T-cell (primary cell): Measurements from ENCODE around the gene MECP2. TPM values are rescaled to one million over a fixed set of nuclear protein-coding genes. Genes with fewer than 3 reads are reported as not detected.

Experiments
- ATAC-seq, 4 experiments: fragments of 200-7000 bp in 3 of 4; fragments of 150-1000 bp in 1 of 4; cut with Tn5 transposase; replicated peaks in 1 of 4; 1 replicate in 3 of 4; 2 replicates in 1 of 4; pipeline ENCODE4 v1.10.0; 2021; ENCODE audit warnings: moderate library complexity in 3 of 4, mild to moderate bottlenecking in 2 of 4, moderate number of reproducible peaks in 1 of 4
- CTCF ChIA-PET, 2 donors: fragments of 300-600 bp; sonication (Branson Sonifier 250); formaldehyde crosslinking; loops; one replicate each; lab custom pipeline; 2022; ENCODE audit warnings: antibody characterized with exemption in 2 of 2; lab: Charles Lee
- POLR2A ChIA-PET, 2 donors: fragments of 300-600 bp; sonication (Branson Sonifier 250); formaldehyde crosslinking; loops; one replicate each; lab custom pipeline; 2022; ENCODE audit warnings: antibody characterized with exemption in 2 of 2; lab: Charles Lee
- DNase-seq, 35 experiments: peaks; one replicate each; pipeline versions ENCODE4 v3.0.0 to v3.0.0-alpha.2; 2013 to 2023
- H3K27ac ChIP-seq: one replicate; pipeline ENCODE4 v1.5.1; 2013; ENCODE audit warnings: low read length
- H3K27me3 ChIP-seq, 2 experiments: replicated peaks in 1 of 2; 1 replicate in 1 of 2; 2 replicates in 1 of 2; pipeline versions ENCODE4 v1.6.1 to v1.7.0; 2013; ENCODE audit warnings: low read length in 1 of 2, mixed read lengths in 1 of 2; ENCODE audit not compliant: control insufficient read depth in 2 of 2, insufficient read depth in 2 of 2; ENCODE audit errors: extremely low read depth in 1 of 2
- H3K36me3 ChIP-seq, 2 donors: 1 replicate in 1 of 2; 2 replicates in 1 of 2; pipeline versions ENCODE4 v1.6.1 to v1.7.0; 2013; ENCODE audit warnings: low read length in 1 of 2; ENCODE audit not compliant: control insufficient read depth in 2 of 2, insufficient read depth in 1 of 2; ENCODE audit errors: extremely low read depth in 1 of 2
- H3K4me1 ChIP-seq, 2 experiments: 1 replicate in 1 of 2; 2 replicates in 1 of 2; pipeline versions ENCODE4 v1.6.1 to v1.7.0; 2013; ENCODE audit warnings: low read length in 2 of 2, mixed read lengths in 1 of 2; ENCODE audit not compliant: insufficient read depth in 2 of 2, control insufficient read depth in 1 of 2; ENCODE audit errors: extremely low read depth in 1 of 2
- H3K4me3 ChIP-seq, 2 donors: 1 replicate in 1 of 2; 2 replicates in 1 of 2; pipeline versions ENCODE4 v1.5.1 to v1.7.0; 2013; ENCODE audit warnings: mild to moderate bottlenecking in 2 of 2, low read length in 1 of 2, moderate library complexity in 1 of 2; ENCODE audit not compliant: control insufficient read depth in 1 of 2; ENCODE audit errors: extremely low read depth in 1 of 2
- H3K9me3 ChIP-seq: 2 replicates; pipeline ENCODE4 v1.7.0; 2013
- H3K27ac Mint-ChIP-seq, 2 donors: one replicate each; pipeline ENCODE4 v1.8.0; 2020 to 2021; ENCODE audit warnings: mild to moderate bottlenecking in 2 of 2, mixed read lengths in 2 of 2
- H3K27me3 Mint-ChIP-seq, 2 donors: one replicate each; pipeline ENCODE4 v1.8.0; 2021 to 2022; ENCODE audit warnings: mixed read lengths in 2 of 2
- H3K36me3 Mint-ChIP-seq: one replicate; pipeline ENCODE4 v1.8.0; 2021; ENCODE audit warnings: mixed read lengths
- H3K4me1 Mint-ChIP-seq, 3 donors: one replicate each; pipeline ENCODE4 v1.8.0; 2020 to 2022; ENCODE audit warnings: mixed read lengths in 3 of 3, mild to moderate bottlenecking in 1 of 3
- H3K4me3 Mint-ChIP-seq, 3 donors: one replicate each; pipeline ENCODE4 v1.8.0; 2020 to 2022; ENCODE audit warnings: mild to moderate bottlenecking in 3 of 3, mixed read lengths in 3 of 3, moderate library complexity in 3 of 3
- H3K9me3 Mint-ChIP-seq, 3 donors: one replicate each; pipeline ENCODE4 v1.8.0; 2020 to 2022; ENCODE audit warnings: mixed read lengths in 3 of 3
- WGBS: methylation state at CpG from one replicate; pipeline ENCODE4 v1.1.5; 2013; ENCODE audit warnings: missing lambda C conversion rate; ENCODE audit not compliant: insufficient coverage; 5-methylcytosine and 5-hydroxymethylcytosine counted together
- total RNA-seq, 35 experiments: library from RNA in 6 of 35; stranded (reverse) in 6 of 35; fragments of 120-200 nt in 1 of 35; gene quantifications; one replicate each; pipeline versions ENCODE4 v1.2.1 to v1.2.4 and lab custom pipeline; 2013 to 2026

Gene MECP2
- total RNA-seq, 5 donors from 2014 or later (not counting 1 experiment from before 2014, with no cell fraction given) = 84.9 to 129 (median 100) TPM

DNA sequence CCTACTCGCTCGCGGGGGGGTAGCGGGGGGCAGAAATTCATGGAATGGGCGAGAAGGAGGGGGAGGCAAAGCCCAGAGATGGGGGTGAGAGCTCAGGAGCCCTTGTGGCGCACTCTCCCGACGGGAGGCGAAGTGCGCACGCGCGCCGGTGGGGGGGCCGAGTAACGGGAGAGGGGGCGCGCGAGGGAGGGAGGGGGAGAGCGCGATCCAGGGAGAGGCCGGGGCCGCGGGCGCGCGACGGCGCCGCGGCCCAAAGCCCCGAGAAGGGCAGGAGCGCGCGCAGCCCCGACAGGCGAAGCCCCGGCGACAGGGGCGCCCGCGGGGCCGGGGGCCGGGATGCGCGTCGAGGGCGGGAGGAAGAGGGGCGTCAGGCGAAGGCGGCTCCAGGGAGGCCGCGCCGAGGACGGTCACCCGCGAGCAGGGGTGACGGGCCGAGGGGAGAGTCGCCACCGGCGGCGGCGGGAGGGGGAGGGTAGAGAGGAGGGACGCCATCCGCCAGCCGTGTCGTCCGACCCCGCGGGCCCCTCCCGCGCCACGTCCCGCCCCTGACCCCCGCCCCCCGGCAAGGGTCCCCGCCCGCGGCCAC, 421 bp downstream of the MECP2 start:
- H3K27ac Mint-ChIP-seq = peak overlapping the region; percentile 92 to 94
- peaks cover 3 to 12% of the 10 kb centered on the region in 2 donors for H3K27me3 Mint-ChIP-seq
- 0% methylated on average over 21 of the region's 80 CpGs for WGBS
- POLR2A ChIA-PET = interaction anchor here in 1 of 2 donors (0.7 kb wide), 1 partner anchor 39 kb away, joined by 7 read pairs; no protein-coding TSS in a partner anchor
- H3K4me1 Mint-ChIP-seq = peaks cover 38 to 47% (median 46%) of the 10 kb centered on the region in 3 donors
- CTCF ChIA-PET = no interaction called here
- peaks cover 4% of the 10 kb centered on the region for H3K36me3 Mint-ChIP-seq
- H3K9me3 ChIP-seq = no peaks in the 10 kb centered on the region
- peak; percentile 43 to 80 (median 62) for DNase-seq
- peaks cover 21 to 37% of the 10 kb centered on the region in 2 experiments for H3K4me1 ChIP-seq
- peak overlapping the region; percentile 90 to 95 (median 93) for H3K4me3 Mint-ChIP-seq
- ATAC-seq = peak; percentile 43 to 53 (median 51)
- H3K4me3 ChIP-seq = peak overlapping the region; percentile 64 to 83
- H3K27ac ChIP-seq = peak overlapping the region; percentile 88
- H3K9me3 Mint-ChIP-seq = no peaks in the 10 kb centered on the region
- no peaks in the 10 kb centered on the region for H3K27me3 ChIP-seq
- no peaks in the 10 kb centered on the region for H3K36me3 ChIP-seq

GRCh38 chrX:154096140-154097002, 1.1 kb downstream of the MECP2 start:
- ChIA-PET CTCF (interaction anchor here in 1 of 2 donors (0.6 to 1.0 kb wide), 2 partner anchors 46 to 144 kb away, joined by 3 read pairs; no protein-coding TSS in a partner anchor), POLR2A (interaction anchor here in 1 of 2 donors (0.7 kb wide), 1 partner anchor 40 kb away, joined by 7 read pairs; no protein-coding TSS in a partner anchor)
- peak overlapping the region; percentile 64 to 83 for H3K4me3 ChIP-seq
- H3K9me3 ChIP-seq = no peaks in the 10 kb centered on the region
- H3K27ac Mint-ChIP-seq = peak overlapping the region; percentile 92 to 94
- H3K27me3 ChIP-seq = no peaks in the 10 kb centered on the region
- H3K4me3 Mint-ChIP-seq = peak overlapping the region; percentile 90 to 95 (median 93)
- peaks cover 2 to 10% of the 10 kb centered on the region in 2 donors for H3K27me3 Mint-ChIP-seq
- peaks cover 4% of the 10 kb centered on the region for H3K36me3 Mint-ChIP-seq
- ATAC-seq (no peak), DNase-seq (peak in 2 of 35 experiments; percentile 6 to 36)
- H3K36me3 ChIP-seq = no peaks in the 10 kb centered on the region
- peaks cover 21 to 43% of the 10 kb centered on the region in 2 experiments for H3K4me1 ChIP-seq
- peak overlapping the region; percentile 88 for H3K27ac ChIP-seq
- no CpG with 5 or more reads among the region's 31 CpGs for WGBS
- H3K9me3 Mint-ChIP-seq = no peaks in the 10 kb centered on the region
- H3K4me1 Mint-ChIP-seq = peaks cover 45 to 53% (median 50%) of the 10 kb centered on the region in 3 donors

DNA sequence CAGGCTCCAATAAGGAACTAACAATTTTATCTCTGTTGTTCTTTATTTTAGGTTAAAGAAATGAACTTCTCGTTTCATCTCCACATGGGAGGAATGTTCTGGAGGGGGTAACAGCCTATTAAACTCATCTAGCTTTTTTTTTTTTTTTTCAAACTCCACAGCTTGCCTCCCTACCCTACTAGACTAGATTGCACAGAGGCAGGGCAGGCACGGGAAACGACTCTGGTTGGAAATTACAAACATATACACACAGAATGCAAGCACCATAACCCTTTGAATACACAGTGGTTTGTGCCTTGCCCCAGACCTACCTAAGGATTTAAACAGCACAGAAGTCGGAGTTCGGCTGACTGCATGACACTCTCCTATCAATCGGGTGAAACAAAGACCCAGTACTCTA, 2.7 kb downstream of the MECP2 start:
- Histone ChIP-seq H3K27me3 (no peaks in the 10 kb centered on the region), H3K36me3 (peaks cover 0 to 6% of the 10 kb centered on the region in 2 donors), H3K4me3 (peak overlapping the region in 1 of 2 donors; percentile 83), H3K9me3 (no peaks in the 10 kb centered on the region), H3K27ac (peak overlapping the region; percentile 88), H3K4me1 (peaks cover 21 to 47% of the 10 kb centered on the region in 2 experiments)
- CTCF ChIA-PET = interaction anchor here (0.6 to 1.1 kb wide), 3 partner anchors 11 to 145 kb away, joined by 3 to 8 read pairs (median 3); no protein-coding TSS in a partner anchor
- ATAC-seq (no peak), DNase-seq (no peak)
- H3K27ac Mint-ChIP-seq = peak overlapping the region; percentile 49 to 82
- H3K36me3 Mint-ChIP-seq = peaks cover 11% of the 10 kb centered on the region
- H3K9me3 Mint-ChIP-seq = no peaks in the 10 kb centered on the region
- 0% methylated on average over 1 of the region's 6 CpGs for WGBS
- peaks cover 2 to 10% of the 10 kb centered on the region in 2 donors for H3K27me3 Mint-ChIP-seq
- POLR2A ChIA-PET = interaction anchor here in 1 of 2 donors (0.6 kb wide), 2 partner anchors 28 to 36 kb away, joined by 3 to 4 read pairs; no protein-coding TSS in a partner anchor
- peak overlapping the region; percentile 90 to 95 (median 93) for H3K4me3 Mint-ChIP-seq
- peaks cover 52 to 63% (median 61%) of the 10 kb centered on the region in 3 donors for H3K4me1 Mint-ChIP-seq

DNA sequence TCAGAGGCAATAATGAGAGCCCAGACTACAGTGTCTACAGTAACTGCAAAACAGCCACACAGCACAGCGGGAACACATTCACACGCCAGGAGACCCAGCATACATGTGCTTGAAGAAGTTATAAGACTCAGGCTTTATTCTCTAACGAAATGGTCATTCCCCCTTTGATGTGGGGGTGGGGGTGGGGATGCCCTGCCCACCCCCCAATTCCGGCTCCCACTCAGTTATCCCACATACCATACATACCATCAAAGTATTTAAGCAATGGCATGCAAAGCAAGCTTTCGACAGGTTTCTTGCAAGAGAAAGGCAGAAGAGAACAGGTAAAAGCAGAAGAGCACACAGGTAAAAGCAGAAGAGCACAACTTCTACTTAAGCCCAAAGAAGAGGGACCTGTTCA, 3.6 kb downstream of the MECP2 start:
- DNase-seq = no peak
- ChIA-PET POLR2A (interaction anchor here in 1 of 2 donors (0.6 kb wide), 1 partner anchor 30 kb away, joined by 6 read pairs; no protein-coding TSS in a partner anchor), CTCF (interaction anchor here in 1 of 2 donors (0.6 to 0.7 kb wide), 2 partner anchors 32 to 230 kb away, joined by 4 to 5 read pairs; no protein-coding TSS in a partner anchor)
- peaks cover 0 to 9% of the 10 kb centered on the region in 2 donors for H3K36me3 ChIP-seq
- Mint-ChIP-seq H3K4me1 (peaks cover 57 to 70% (median 68%) of the 10 kb centered on the region in 3 donors), H3K27me3 (peaks cover 0 to 4% of the 10 kb centered on the region in 2 donors), H3K4me3 (peak overlapping the region; percentile 90 to 95 (median 93)), H3K36me3 (peaks cover 11% of the 10 kb centered on the region), H3K27ac (peak overlapping the region; percentile 49 to 61), H3K9me3 (no peaks in the 10 kb centered on the region)
- H3K27me3 ChIP-seq = no peaks in the 10 kb centered on the region
- no peak for ATAC-seq
- WGBS = no CpG with 5 or more reads among the region's 5 CpGs
- no peak overlapping the region for H3K27ac ChIP-seq
- H3K4me3 ChIP-seq = peak overlapping the region in 1 of 2 donors; percentile 5
- peaks cover 21 to 47% of the 10 kb centered on the region in 2 experiments for H3K4me1 ChIP-seq
- H3K9me3 ChIP-seq = no peaks in the 10 kb centered on the region

DNA sequence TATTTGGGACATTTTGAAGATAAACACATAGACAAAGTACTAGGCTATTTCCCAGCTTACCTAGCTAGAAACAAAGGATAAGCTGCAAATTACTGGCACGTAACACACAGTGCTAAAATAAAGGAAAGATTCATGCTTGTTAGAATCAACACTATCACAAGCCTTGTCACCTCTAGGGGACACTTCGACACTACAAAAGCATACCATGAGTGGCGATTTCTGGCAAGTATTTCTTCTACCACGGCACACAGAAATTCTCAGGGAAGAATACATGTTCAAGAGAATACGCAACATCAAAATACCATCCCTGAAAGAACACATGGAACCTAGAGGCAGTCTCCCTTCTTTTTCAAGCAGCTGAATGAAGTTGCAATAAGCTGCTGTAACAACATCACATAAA, 5.1 kb downstream of the MECP2 start:
- Histone ChIP-seq H3K36me3 (peaks cover 0 to 9% of the 10 kb centered on the region in 2 donors), H3K4me1 (peaks cover 21 to 39% of the 10 kb centered on the region in 2 experiments), H3K27ac (peak overlapping the region; percentile 53), H3K4me3 (no peak overlapping the region), H3K27me3 (no peaks in the 10 kb centered on the region), H3K9me3 (no peaks in the 10 kb centered on the region)
- DNase-seq (peak in 1 of 35 experiments; percentile 32), ATAC-seq (no peak)
- Mint-ChIP-seq H3K27ac (peak overlapping the region; percentile 49 to 55), H3K4me3 (peak overlapping the region; percentile 25 to 93 (median 70)), H3K9me3 (no peaks in the 10 kb centered on the region), H3K36me3 (peaks cover 16% of the 10 kb centered on the region), H3K27me3 (no peaks in the 10 kb centered on the region), H3K4me1 (peaks cover 56 to 67% (median 63%) of the 10 kb centered on the region in 3 donors)
- WGBS = no CpG with 5 or more reads among the region's 5 CpGs
- ChIA-PET CTCF (interaction anchor here (0.7 to 1.0 kb wide), 3 partner anchors 43 to 216 kb away, joined by 3 to 11 read pairs (median 3); no protein-coding TSS in a partner anchor), POLR2A (no interaction called here)
